Spleen (tissue), 7 donors: ENCODE measurements around the gene SLC7A4.

Experiments
- POLR2A ChIP-seq, 3 donors: fragments of 450-650 bp; IDR thresholded peaks; one replicate each; pipeline ENCODE4 v1.5.1; 2017; ENCODE audit warnings: antibody characterized with exemption in 3 of 3, mild to moderate bottlenecking in 1 of 3
- POLR2AphosphoS5 ChIP-seq, 3 donors: sonication (generic); formaldehyde crosslinking; IDR thresholded peaks; one replicate each; pipeline ENCODE4 v1.5.1; 2017; ENCODE audit warnings: antibody characterized with exemption in 3 of 3
- TF ChIP-seq, protein P1 (sequence below), 11 experiments: fragments of 200-600 bp in 7 of 11; fragments of 450-650 bp in 4 of 11; sonication (generic) in 4 of 11; IDR thresholded peaks in 8 of 11; conservative IDR thresholded peaks in 3 of 11; 1 replicate in 7 of 11; 2 replicates in 4 of 11; pipeline versions ENCODE4 v1.4.0 to v1.8.0; 2016 to 2021; ENCODE audit warnings: antibody characterized with exemption in 11 of 11, inconsistent platforms in 4 of 11, mild to moderate bottlenecking in 1 of 11
- donor health status: DM: no; HTN: no; CAD: no; lungs with moderate emphysema.
- donor health status: DM: no; HTN: no; CAD: no.
- donor health status: DM: no; HTN: no; CAD: no.

DNA sequence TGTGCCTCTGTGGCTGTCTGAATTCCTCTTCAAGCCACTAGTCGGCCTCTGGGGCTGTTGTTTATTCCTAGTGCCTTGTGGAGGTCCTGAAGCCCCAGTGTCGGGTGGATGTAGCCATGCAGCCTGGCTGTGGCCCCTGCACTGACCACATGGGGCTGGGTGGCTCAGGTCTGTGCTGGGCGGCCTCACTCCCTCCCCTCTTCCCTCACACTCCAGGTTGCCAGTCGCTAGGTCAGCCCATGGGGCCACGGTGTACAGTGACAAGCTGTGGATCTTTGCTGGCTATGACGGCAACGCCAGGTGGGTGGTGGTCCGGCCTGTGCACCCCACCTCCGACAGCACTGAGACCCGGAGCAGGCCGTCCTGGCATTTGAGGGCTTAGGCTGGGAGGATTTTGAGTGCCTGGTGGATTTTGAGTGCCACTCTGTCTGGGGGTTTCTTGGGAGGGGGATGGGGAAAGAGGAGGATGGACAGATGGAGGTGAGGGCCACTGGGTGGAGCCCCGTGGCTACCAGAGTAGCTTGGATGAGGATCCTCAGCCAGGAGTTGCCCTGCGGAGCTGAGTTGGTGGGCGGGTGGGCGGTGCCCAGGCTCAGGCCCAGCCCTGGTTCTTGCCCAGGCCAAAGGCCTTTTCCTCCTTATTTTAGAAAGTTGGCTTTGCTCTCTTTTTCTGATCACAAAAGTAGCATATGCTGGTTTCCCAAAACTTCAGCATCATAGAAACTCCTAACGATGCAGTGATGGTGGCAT lies 43.6 kb downstream of the SLC7A4 start:
- TF ChIP-seq, protein P1, sequence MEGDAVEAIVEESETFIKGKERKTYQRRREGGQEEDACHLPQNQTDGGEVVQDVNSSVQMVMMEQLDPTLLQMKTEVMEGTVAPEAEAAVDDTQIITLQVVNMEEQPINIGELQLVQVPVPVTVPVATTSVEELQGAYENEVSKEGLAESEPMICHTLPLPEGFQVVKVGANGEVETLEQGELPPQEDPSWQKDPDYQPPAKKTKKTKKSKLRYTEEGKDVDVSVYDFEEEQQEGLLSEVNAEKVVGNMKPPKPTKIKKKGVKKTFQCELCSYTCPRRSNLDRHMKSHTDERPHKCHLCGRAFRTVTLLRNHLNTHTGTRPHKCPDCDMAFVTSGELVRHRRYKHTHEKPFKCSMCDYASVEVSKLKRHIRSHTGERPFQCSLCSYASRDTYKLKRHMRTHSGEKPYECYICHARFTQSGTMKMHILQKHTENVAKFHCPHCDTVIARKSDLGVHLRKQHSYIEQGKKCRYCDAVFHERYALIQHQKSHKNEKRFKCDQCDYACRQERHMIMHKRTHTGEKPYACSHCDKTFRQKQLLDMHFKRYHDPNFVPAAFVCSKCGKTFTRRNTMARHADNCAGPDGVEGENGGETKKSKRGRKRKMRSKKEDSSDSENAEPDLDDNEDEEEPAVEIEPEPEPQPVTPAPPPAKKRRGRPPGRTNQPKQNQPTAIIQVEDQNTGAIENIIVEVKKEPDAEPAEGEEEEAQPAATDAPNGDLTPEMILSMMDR (IDR thresholded peaks at IDR 0.05 in 8 of 11, conservative IDR thresholded peaks at IDR 0.05 in 3 of 11): no peak
- TF ChIP-seq POLR2A (IDR thresholded peaks at IDR 0.05): no peak
- TF ChIP-seq POLR2AphosphoS5 (IDR thresholded peaks at IDR 0.05): peak in 1 of 3 donors; percentile 26
